HG02759 (cell line): ENCODE data around the gene MED13.
"Not testable (repeated sequence)": the region's sequence is repeated elsewhere in the genome, so short reads cannot be mapped to it uniquely, and the experiment has no call there.

ENCODE experiments used
- ATAC-seq: cut with Tn5 transposase; IDR thresholded peaks from one replicate; pipeline ENCODE4 v1.9.1; 2021; ENCODE audit warnings: mild to moderate bottlenecking, moderate library complexity; ENCODE audit not compliant: unreplicated experiment

Gene MED13

DNA sequence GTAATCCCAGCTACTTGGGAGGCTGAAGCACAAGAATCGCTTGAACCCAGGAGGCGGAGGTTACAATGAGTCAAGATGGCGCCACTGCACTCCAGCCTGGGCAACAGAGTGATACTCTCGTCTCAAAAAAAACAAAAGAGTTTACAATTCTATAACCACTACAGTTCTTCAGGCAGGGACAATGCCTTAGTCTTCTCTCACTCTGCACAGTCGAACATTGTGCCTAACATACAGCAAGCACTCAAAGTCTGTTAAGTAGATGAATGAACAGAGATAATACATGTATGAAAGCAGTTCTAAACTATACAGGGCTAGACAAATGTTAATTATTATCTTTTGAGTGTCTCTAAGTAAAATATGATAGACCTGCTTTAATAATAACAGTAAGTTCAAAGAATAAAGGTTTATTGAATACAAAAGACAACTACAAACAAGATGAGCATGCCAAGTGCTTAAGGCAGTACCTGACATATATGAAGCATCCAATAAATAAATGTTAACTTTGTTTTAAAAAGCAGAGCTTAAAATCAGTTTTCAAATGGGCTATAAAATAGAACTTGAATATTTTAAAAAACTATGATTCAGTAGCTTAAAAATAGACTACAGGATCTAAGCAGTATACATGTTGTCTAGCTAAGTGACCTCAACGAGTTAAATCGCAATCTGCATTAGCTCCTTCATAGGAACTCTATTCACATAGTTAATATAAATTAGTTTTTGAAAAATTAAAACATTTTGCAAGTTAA, 156.6 kb downstream of the MED13 start:
- ATAC-seq, result no peak

DNA sequence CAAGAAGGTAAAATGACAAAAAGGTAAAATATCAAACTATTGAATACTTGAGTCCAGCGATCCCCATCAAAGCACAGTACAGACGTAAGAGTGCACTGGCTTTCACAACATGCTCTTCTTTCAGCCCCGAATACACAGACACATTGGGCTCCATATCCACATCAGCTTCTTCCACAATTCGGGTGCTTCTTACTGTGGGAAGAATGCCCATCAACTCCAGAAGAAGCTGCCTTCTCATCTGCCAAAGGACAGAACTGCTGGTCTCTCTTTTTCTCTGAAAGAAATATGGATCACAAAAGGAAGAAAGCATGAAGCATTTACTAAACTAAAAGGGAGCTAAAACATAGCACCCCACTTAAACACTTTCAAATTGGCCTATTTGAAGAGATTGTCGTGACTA, 157.7 kb downstream of the MED13 start:
- no peak for ATAC-seq

DNA sequence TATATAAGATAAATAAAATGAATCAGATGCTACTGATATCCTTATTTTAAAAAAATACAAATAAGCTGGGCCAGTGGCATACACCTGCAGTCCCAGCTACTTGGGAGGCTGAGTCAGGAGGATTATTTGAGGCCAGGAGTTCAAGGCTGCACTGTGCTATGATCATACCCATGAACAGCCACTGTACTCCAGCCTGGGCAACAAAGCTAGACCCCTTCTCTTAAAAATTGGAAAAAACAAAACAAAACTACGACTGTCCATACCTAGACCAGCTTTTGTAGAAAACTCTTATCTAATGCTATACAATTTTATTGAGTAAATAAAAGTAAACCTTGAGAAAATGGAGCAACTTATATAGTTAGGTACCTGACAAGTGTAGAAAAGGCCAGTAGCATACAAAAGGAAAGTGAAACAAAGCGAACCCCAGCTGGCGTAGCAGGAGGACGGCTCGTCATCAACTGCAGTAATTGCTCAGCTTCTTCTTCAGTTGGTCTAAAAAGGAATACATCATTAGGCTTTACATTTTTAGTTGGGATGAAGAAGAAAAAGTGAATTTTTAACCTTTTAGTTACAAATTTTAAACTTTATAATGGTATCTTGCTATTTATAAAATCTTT, 160.9 kb downstream of the MED13 start:
- ATAC-seq, result no peak

DNA sequence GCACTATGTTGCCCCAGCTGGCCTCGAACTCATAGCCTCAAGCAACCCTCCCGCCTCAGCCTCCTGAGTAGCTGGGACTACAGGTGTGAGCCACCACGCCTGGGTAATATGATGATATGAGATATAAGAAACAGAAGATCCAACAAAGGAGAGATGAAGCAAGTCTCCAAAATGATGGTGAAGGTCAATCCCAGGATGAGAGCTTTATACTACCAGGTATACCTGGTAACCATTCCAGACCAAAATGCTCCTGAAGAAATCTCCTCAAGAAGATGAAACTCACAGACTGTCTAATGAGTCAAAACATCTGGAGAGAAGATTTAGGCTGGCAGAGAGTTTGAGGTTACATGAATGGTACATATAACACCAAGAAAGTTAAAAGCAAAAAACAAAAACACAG, 161.8 kb downstream of the MED13 start:
- ATAC-seq, result no peak

DNA sequence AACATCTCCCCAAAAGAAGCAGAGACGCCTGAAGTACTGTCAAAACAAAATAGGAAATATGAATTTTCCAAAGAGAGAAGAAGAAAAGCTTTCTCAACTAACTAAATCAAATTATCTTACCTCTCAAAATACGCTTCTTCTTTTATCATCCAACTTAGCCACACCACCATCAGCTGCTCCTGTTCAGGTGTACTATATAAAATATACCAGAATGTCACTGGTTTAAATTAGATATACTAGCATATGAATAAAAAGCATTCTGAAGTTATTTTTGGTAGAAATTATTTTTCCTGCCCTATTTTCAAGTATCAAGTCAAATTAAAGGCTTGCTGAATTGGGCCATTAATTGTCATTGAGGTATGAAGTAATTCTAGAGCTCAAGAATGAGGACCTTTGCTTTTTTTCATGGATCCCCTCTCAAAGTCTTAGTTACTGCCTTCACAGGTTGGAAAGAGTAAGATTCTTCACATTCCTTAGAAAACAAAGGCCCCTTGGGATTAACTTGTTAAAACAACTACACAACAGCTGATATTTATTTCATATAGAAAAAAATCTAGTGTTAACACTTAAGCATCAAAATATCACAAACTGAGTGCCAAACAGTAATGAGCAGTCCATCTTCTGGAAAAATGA, 167.4 kb downstream of the MED13 start:
- no peak for ATAC-seq

DNA sequence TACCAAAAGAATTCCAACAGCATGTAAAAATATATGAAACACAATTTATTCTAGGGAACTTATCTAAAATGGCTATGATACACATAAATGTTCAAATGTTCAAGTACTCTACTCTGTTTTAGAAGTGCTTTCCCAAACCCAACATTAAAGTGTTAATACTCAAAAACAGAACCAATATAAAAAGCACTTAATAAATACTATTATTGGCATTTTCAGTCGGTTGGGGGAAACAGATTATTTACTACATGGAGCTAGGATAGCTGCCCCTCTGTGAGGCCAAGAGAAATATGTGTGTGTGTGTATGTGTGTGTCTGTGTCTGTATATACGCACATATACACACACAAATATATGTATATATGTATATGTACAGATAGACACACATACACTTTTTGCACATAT, 169.7 kb downstream of the MED13 start:
- ATAC-seq, result no peak

DNA sequence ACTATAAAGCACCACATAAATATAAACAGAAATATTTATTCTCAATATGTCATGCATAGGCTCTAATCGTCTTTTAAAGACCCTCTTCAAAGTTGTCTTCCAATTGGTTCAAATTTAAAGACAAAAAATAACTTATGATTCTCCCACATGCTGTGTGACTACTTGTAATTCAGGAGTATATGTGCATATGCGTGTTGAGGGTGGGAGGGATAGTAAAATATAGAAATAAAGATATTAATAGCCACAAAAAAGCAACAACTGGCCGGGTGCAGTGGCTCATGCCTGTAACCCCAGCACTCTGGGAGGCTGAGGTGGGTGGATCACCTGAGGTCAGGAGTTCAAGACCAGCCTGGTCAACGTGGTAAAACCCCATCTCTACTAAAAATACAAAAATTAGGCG, 170.8 kb downstream of the MED13 start:
- not testable (repeated sequence) for ATAC-seq
